ENCODE results near the gene NELL2.

The NELL2 gene

GRCh38 chr12:44628180-44628579 is 247.9 kb downstream of the NELL2 start:
- no peaks in the 10 kb centered on the region for H3K36me3 Mint-ChIP-seq (ENCODE audit: low read depth)
- H3K9me3 Mint-ChIP-seq: no peaks in the 10 kb centered on the region
- no peak for DNase-seq (ENCODE audit: low spot score)
- no peak overlapping the region for H3K27ac Mint-ChIP-seq
- no peak overlapping the region for H3K4me3 Mint-ChIP-seq
- no peaks in the 10 kb centered on the region for H3K27me3 Mint-ChIP-seq (ENCODE audit: low read depth)
- H3K4me1 Mint-ChIP-seq (ENCODE audit: low read depth): no peaks in the 10 kb centered on the region

- Mint-ChIP-seq H3K4me3 (no peak overlapping the region), H3K27me3 (ENCODE audit: low read depth) (no peaks in the 10 kb centered on the region), H3K27ac (no peak overlapping the region), H3K9me3 (no peaks in the 10 kb centered on the region), H3K4me1 (ENCODE audit: low read depth) (no peaks in the 10 kb centered on the region), H3K36me3 (ENCODE audit: low read depth) (no peaks in the 10 kb centered on the region)
- no peak for DNase-seq (ENCODE audit: low spot score)
Observed at GRCh38 chr12:44627387-44628166, 248.5 kb downstream of the NELL2 start.

- DNase-seq (ENCODE audit: low spot score): no peak
- Mint-ChIP-seq H3K9me3 (no peaks in the 10 kb centered on the region), H3K27me3 (ENCODE audit: low read depth) (no peaks in the 10 kb centered on the region), H3K27ac (no peak overlapping the region), H3K36me3 (ENCODE audit: low read depth) (no peaks in the 10 kb centered on the region), H3K4me1 (ENCODE audit: low read depth) (no peaks in the 10 kb centered on the region), H3K4me3 (no peak overlapping the region)
Observed at GRCh38 chr12:44626883-44627282, 249.2 kb downstream of the NELL2 start.

- H3K27ac Mint-ChIP-seq: no peak overlapping the region
- H3K36me3 Mint-ChIP-seq (ENCODE audit: low read depth): no peaks in the 10 kb centered on the region
- H3K4me3 Mint-ChIP-seq: no peak overlapping the region
- no peak for DNase-seq (ENCODE audit: low spot score)
- H3K27me3 Mint-ChIP-seq (ENCODE audit: low read depth): no peaks in the 10 kb centered on the region
- H3K4me1 Mint-ChIP-seq (ENCODE audit: low read depth): no peaks in the 10 kb centered on the region
- no peaks in the 10 kb centered on the region for H3K9me3 Mint-ChIP-seq
Observed at GRCh38 chr12:44618946-44619345, 257.2 kb downstream of the NELL2 start.

GRCh38 chr12:44616402-44616801 is 259.7 kb downstream of the NELL2 start:
- Mint-ChIP-seq H3K27ac (no peak overlapping the region), H3K27me3 (ENCODE audit: low read depth) (no peaks in the 10 kb centered on the region), H3K4me3 (no peak overlapping the region), H3K4me1 (ENCODE audit: low read depth) (no peaks in the 10 kb centered on the region), H3K36me3 (ENCODE audit: low read depth) (no peaks in the 10 kb centered on the region), H3K9me3 (no peaks in the 10 kb centered on the region)
- no peak for DNase-seq (ENCODE audit: low spot score)

GRCh38 chr12:44611538-44611937 is 264.6 kb downstream of the NELL2 start:
- Mint-ChIP-seq H3K27me3 (ENCODE audit: low read depth) (no peaks in the 10 kb centered on the region), H3K4me3 (no peak overlapping the region), H3K4me1 (ENCODE audit: low read depth) (no peaks in the 10 kb centered on the region), H3K27ac (no peak overlapping the region), H3K9me3 (no peaks in the 10 kb centered on the region), H3K36me3 (ENCODE audit: low read depth) (no peaks in the 10 kb centered on the region)
- DNase-seq (ENCODE audit: low spot score): no peak

GRCh38 chr12:44603701-44604100 is 272.4 kb downstream of the NELL2 start:
- no peaks in the 10 kb centered on the region for H3K27me3 Mint-ChIP-seq (ENCODE audit: low read depth)
- no peak for DNase-seq (ENCODE audit: low spot score)
- no peak overlapping the region for H3K27ac Mint-ChIP-seq
- H3K4me3 Mint-ChIP-seq: no peak overlapping the region
- H3K36me3 Mint-ChIP-seq (ENCODE audit: low read depth): no peaks in the 10 kb centered on the region
- H3K9me3 Mint-ChIP-seq: no peaks in the 10 kb centered on the region
- H3K4me1 Mint-ChIP-seq (ENCODE audit: low read depth): no peaks in the 10 kb centered on the region

- Mint-ChIP-seq H3K9me3 (no peaks in the 10 kb centered on the region), H3K4me1 (ENCODE audit: low read depth) (no peaks in the 10 kb centered on the region), H3K36me3 (ENCODE audit: low read depth) (no peaks in the 10 kb centered on the region), H3K27me3 (ENCODE audit: low read depth) (no peaks in the 10 kb centered on the region), H3K27ac (no peak overlapping the region), H3K4me3 (no peak overlapping the region)
- DNase-seq (ENCODE audit: low spot score): no peak
Observed at GRCh38 chr12:44592626-44593025, 283.5 kb downstream of the NELL2 start.

- Mint-ChIP-seq H3K4me3 (no peak overlapping the region), H3K27me3 (ENCODE audit: low read depth) (no peaks in the 10 kb centered on the region), H3K4me1 (ENCODE audit: low read depth) (no peaks in the 10 kb centered on the region), H3K9me3 (no peaks in the 10 kb centered on the region), H3K36me3 (ENCODE audit: low read depth) (no peaks in the 10 kb centered on the region), H3K27ac (no peak overlapping the region)
- no peak for DNase-seq (ENCODE audit: low spot score)
Observed at GRCh38 chr12:44589697-44590096, 286.4 kb downstream of the NELL2 start.

- H3K36me3 Mint-ChIP-seq (ENCODE audit: low read depth): no peaks in the 10 kb centered on the region
- no peaks in the 10 kb centered on the region for H3K4me1 Mint-ChIP-seq (ENCODE audit: low read depth)
Observed at GRCh38 chr12:44588651-44589050, 287.5 kb downstream of the NELL2 start.

GRCh38 chr12:44584625-44585024 is 291.5 kb downstream of the NELL2 start:
- H3K27me3 Mint-ChIP-seq (ENCODE audit: low read depth): no peaks in the 10 kb centered on the region
- no peaks in the 10 kb centered on the region for H3K4me1 Mint-ChIP-seq (ENCODE audit: low read depth)
- H3K4me3 Mint-ChIP-seq: no peak overlapping the region
- H3K9me3 Mint-ChIP-seq: no peaks in the 10 kb centered on the region
- no peaks in the 10 kb centered on the region for H3K36me3 Mint-ChIP-seq (ENCODE audit: low read depth)
- no peak for DNase-seq (ENCODE audit: low spot score)
- H3K27ac Mint-ChIP-seq: no peak overlapping the region

More at GRCh38 chr12:44588651-44589050, 287.5 kb downstream of the NELL2 start:
- DNase-seq (ENCODE audit: low spot score): no peak
- no peak overlapping the region for H3K4me3 Mint-ChIP-seq
- no peak overlapping the region for H3K27ac Mint-ChIP-seq
- no peaks in the 10 kb centered on the region for H3K9me3 Mint-ChIP-seq
- H3K27me3 Mint-ChIP-seq (ENCODE audit: low read depth): no peaks in the 10 kb centered on the region

- H3K4me3 Mint-ChIP-seq: no peak overlapping the region
- peaks cover 4% of the 10 kb centered on the region for H3K9me3 Mint-ChIP-seq
- H3K27ac Mint-ChIP-seq: no peak overlapping the region
- DNase-seq (ENCODE audit: low spot score): no peak
- H3K4me1 Mint-ChIP-seq (ENCODE audit: low read depth): no peaks in the 10 kb centered on the region
- H3K27me3 Mint-ChIP-seq (ENCODE audit: low read depth): no peaks in the 10 kb centered on the region
- no peaks in the 10 kb centered on the region for H3K36me3 Mint-ChIP-seq (ENCODE audit: low read depth)
Observed at GRCh38 chr12:44582521-44582920, 293.6 kb downstream of the NELL2 start.

GRCh38 chr12:44581642-44582242 is 294.4 kb downstream of the NELL2 start:
- no peak for DNase-seq (ENCODE audit: low spot score)
- H3K9me3 Mint-ChIP-seq: peaks cover 4% of the 10 kb centered on the region
- no peak overlapping the region for H3K27ac Mint-ChIP-seq
- H3K4me3 Mint-ChIP-seq: no peak overlapping the region
- no peaks in the 10 kb centered on the region for H3K36me3 Mint-ChIP-seq (ENCODE audit: low read depth)
- no peaks in the 10 kb centered on the region for H3K4me1 Mint-ChIP-seq (ENCODE audit: low read depth)
- H3K27me3 Mint-ChIP-seq (ENCODE audit: low read depth): no peaks in the 10 kb centered on the region

GRCh38 chr12:44574586-44574985 is 301.5 kb downstream of the NELL2 start:
- Mint-ChIP-seq H3K9me3 (peaks cover 4% of the 10 kb centered on the region), H3K4me1 (ENCODE audit: low read depth) (no peaks in the 10 kb centered on the region)

GRCh38 chr12:44573723-44574122 is 302.4 kb downstream of the NELL2 start:
- Mint-ChIP-seq H3K27ac (no peak overlapping the region), H3K9me3 (peaks cover 4% of the 10 kb centered on the region), H3K36me3 (ENCODE audit: low read depth) (no peaks in the 10 kb centered on the region), H3K27me3 (ENCODE audit: low read depth) (no peaks in the 10 kb centered on the region), H3K4me3 (no peak overlapping the region), H3K4me1 (ENCODE audit: low read depth) (no peaks in the 10 kb centered on the region)
- DNase-seq (ENCODE audit: low spot score): no peak

More at GRCh38 chr12:44574586-44574985, 301.5 kb downstream of the NELL2 start:
- Mint-ChIP-seq H3K27ac (no peak overlapping the region), H3K27me3 (ENCODE audit: low read depth) (no peaks in the 10 kb centered on the region), H3K4me3 (no peak overlapping the region), H3K36me3 (ENCODE audit: low read depth) (no peaks in the 10 kb centered on the region)
- DNase-seq (ENCODE audit: low spot score): no peak
